ENCODE data around the gene TTC13. TPM values are rescaled to one million over a fixed set of nuclear protein-coding genes. Genes with fewer than 3 reads are reported as not detected.

The TTC13 gene
- polyA plus RNA-seq, 1 experiment, result 10.6 TPM

DNA sequence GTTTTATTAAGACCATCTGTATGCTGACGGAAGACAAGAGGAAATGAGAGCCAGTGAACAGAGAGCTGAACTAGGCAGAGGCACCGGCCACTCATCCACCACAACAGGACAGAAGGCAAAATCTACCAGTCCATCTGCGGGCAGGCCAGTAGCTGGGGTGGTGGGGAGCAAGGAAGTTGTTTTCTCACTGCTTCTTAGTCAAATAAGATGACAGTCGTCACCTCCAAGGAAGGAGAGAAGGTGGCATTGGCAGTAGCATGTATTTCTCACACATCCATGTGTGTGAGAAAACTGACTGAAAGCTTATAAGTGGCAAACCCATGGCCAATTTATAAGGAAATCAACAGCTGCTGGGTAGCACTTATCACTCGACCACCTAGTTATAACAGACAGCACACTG is 8.2 kb downstream of the TTC13 start:
- Histone ChIP-seq H3K27ac (ENCODE audit: low read depth, low read length) (no peak overlapping the region), H3K27me3 (ENCODE audit: control insufficient read depth, insufficient read depth, low read length) (no peaks in the 10 kb centered on the region), H3K4me3 (ENCODE audit: low read depth, low read length) (no peak overlapping the region), H3K9me3 (ENCODE audit: control insufficient read depth, insufficient read depth, low read length) (no peaks in the 10 kb centered on the region)
- TF ChIP-seq, protein P1, sequence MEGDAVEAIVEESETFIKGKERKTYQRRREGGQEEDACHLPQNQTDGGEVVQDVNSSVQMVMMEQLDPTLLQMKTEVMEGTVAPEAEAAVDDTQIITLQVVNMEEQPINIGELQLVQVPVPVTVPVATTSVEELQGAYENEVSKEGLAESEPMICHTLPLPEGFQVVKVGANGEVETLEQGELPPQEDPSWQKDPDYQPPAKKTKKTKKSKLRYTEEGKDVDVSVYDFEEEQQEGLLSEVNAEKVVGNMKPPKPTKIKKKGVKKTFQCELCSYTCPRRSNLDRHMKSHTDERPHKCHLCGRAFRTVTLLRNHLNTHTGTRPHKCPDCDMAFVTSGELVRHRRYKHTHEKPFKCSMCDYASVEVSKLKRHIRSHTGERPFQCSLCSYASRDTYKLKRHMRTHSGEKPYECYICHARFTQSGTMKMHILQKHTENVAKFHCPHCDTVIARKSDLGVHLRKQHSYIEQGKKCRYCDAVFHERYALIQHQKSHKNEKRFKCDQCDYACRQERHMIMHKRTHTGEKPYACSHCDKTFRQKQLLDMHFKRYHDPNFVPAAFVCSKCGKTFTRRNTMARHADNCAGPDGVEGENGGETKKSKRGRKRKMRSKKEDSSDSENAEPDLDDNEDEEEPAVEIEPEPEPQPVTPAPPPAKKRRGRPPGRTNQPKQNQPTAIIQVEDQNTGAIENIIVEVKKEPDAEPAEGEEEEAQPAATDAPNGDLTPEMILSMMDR (IDR thresholded peaks at IDR 0.05; ENCODE audit: low read depth, low read length), result no peak
- CTCF ChIA-PET, result no interaction called here
- DNase-seq (ENCODE audit: low read depth, low spot score), result no peak
- POLR2A ChIA-PET, result interaction anchor here (1.1 kb wide), 1 partner anchor 9 kb away, joined by 3 read pairs; the partner anchor contains the start of genes ARV1 and TTC13

DNA sequence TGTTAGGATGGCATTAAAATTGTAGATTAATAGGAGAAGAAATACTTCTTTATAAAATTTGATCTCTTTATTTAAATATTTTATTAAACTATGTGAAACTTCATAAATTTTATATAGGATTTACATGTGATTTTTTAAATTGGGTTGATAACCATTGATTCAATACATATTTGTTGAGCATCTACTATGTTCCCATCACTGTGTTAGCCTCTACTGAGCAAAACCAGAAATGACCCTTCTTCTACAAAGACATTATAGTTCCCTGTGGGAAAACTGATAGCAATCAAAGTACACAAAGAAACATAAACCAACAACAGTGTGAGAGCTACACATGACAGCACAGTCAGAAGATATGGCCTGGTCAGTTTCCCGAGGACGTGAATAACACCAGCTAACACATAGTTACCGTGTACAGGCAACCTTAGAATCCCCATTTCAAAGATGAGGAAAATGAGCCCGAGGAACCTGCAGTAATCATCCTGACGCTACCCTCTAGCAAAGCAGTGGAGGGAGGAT is 12.2 kb downstream of the TTC13 start:
- Histone ChIP-seq H3K27ac (ENCODE audit: low read depth, low read length) (no peak overlapping the region), H3K9me3 (ENCODE audit: control insufficient read depth, insufficient read depth, low read length) (no peaks in the 10 kb centered on the region), H3K4me3 (ENCODE audit: low read depth, low read length) (no peak overlapping the region), H3K27me3 (ENCODE audit: control insufficient read depth, insufficient read depth, low read length) (no peaks in the 10 kb centered on the region)
- no peak for DNase-seq (ENCODE audit: low read depth, low spot score)
- POLR2A ChIA-PET, result no interaction called here
- TF ChIP-seq, protein P1 (IDR thresholded peaks at IDR 0.05; ENCODE audit: low read depth, low read length), result no peak
- CTCF ChIA-PET, result interaction anchor here (0.7 kb wide), 1 partner anchor 28 kb away, joined by 3 read pairs; no protein-coding TSS in a partner anchor

DNA sequence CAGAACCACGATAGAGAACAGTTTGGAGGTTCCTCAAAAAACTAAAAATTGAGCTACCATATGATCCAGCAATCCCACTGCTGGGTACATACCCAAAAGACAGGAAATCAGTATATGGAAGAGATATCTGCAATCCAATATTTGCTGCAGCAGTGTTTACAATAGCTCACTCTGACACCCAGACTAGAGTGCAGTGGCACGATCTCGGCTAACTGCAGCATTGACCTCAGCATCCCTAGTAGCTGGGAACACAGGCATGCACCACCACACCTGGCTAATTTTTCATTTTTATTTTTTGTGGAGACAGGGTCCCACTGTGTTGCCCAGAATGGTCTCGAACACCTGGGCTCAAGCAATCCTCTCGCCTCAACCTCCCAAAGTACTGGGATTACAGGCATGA is 13.1 kb downstream of the TTC13 start:
- Histone ChIP-seq H3K27ac (ENCODE audit: low read depth, low read length) (no peak overlapping the region), H3K27me3 (ENCODE audit: control insufficient read depth, insufficient read depth, low read length) (no peaks in the 10 kb centered on the region), H3K9me3 (ENCODE audit: control insufficient read depth, insufficient read depth, low read length) (no peaks in the 10 kb centered on the region), H3K4me3 (ENCODE audit: low read depth, low read length) (no peak overlapping the region)
- no peak for DNase-seq (ENCODE audit: low read depth, low spot score)
- TF ChIP-seq, protein P1 (IDR thresholded peaks at IDR 0.05; ENCODE audit: low read depth, low read length), result no peak
- ChIA-PET CTCF (no interaction called here), POLR2A (no interaction called here)

DNA sequence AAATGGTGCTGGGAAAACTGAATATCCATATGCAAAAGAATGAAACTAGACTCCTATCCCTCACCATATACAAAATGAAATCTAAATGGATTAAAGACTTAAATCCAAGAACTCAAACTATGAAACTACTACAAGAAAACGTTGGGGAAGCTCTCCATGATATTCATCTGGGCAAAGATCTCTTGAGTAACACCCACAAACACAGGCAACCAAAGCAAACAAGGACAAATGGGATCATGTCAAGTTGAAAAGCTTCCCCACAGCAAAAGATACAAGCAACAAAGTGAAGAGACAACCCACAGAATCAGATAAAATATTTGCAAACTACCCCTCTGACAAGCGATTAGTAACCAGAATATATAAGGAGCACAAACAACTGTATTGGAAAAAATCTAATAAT is 13.8 kb downstream of the TTC13 start:
- H3K4me3 ChIP-seq (ENCODE audit: low read depth, low read length), result no peak overlapping the region
- no peak for DNase-seq (ENCODE audit: low read depth, low spot score)
- no peak overlapping the region for H3K27ac ChIP-seq (ENCODE audit: low read depth, low read length)
- H3K27me3 ChIP-seq (ENCODE audit: control insufficient read depth, insufficient read depth, low read length), result no peaks in the 10 kb centered on the region
- TF ChIP-seq, protein P1 (IDR thresholded peaks at IDR 0.05; ENCODE audit: low read depth, low read length), result no peak
- POLR2A ChIA-PET, result no interaction called here
- CTCF ChIA-PET, result no interaction called here
- H3K9me3 ChIP-seq (ENCODE audit: control insufficient read depth, insufficient read depth, low read length), result no peaks in the 10 kb centered on the region

DNA sequence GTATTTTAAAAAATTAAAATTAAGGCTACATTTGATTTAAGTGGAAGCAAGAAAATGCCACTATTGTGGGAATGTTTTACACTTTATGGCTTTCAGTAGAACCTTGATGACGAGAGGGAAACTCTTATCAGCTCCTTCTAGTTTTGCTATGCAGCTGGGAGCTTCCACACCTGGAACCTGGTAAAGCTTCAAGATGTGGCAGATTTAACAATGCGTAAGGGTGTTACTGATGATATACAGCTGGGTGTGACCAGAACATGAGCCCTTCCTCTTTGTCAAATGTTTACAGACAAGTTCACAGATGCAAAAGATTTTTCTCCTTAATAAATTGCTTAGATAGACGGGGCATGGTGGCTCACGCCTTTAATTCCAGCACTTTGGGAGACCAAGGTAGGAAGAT is 20.3 kb downstream of the TTC13 start:
- ChIA-PET POLR2A (no interaction called here), CTCF (interaction anchor here (0.6 kb wide), 2 partner anchors 60 to 253 kb away, joined by 3 to 4 read pairs; no protein-coding TSS in a partner anchor)
- Histone ChIP-seq H3K27me3 (ENCODE audit: control insufficient read depth, insufficient read depth, low read length) (no peaks in the 10 kb centered on the region), H3K9me3 (ENCODE audit: control insufficient read depth, insufficient read depth, low read length) (no peaks in the 10 kb centered on the region), H3K4me3 (ENCODE audit: low read depth, low read length) (no peak overlapping the region), H3K27ac (ENCODE audit: low read depth, low read length) (no peak overlapping the region)
- TF ChIP-seq, protein P1 (IDR thresholded peaks at IDR 0.05; ENCODE audit: low read depth, low read length), result no peak
- no peak for DNase-seq (ENCODE audit: low read depth, low spot score)

Data from AG04450 (cell line).